Osteoblast (primary cell): ENCODE results near the gene PRKCA. TPM values are rescaled to one million over a fixed set of nuclear protein-coding genes. Genes with fewer than 3 reads are reported as not detected.

Experiments used
- DNase-seq: peaks from one replicate; pipeline ENCODE4 v3.0.0; 2011; ENCODE audit warnings: low spot score, mixed read lengths; ENCODE audit not compliant: insufficient read length; ENCODE audit errors: missing footprints
- H2AFZ ChIP-seq: 2 replicates; pipeline ENCODE4 v1.6.0; 2011; ENCODE audit warnings: mild to moderate bottlenecking, low read length
- H3K27ac ChIP-seq: 2 replicates; pipeline ENCODE4 v1.5.1; 2011; ENCODE audit warnings: mild to moderate bottlenecking, low read depth, low read length, moderate library complexity
- H3K27me3 ChIP-seq: 2 replicates; pipeline ENCODE4 v1.6.0; 2012; ENCODE audit warnings: mild to moderate bottlenecking, control low read depth, inconsistent platforms, low read length, moderate library complexity; ENCODE audit not compliant: insufficient read depth
- H3K36me3 ChIP-seq: 2 replicates; pipeline ENCODE4 v1.5.1; 2011; ENCODE audit warnings: mild to moderate bottlenecking, low read length, control low read depth, moderate library complexity; ENCODE audit not compliant: insufficient read depth
- H3K4me1 ChIP-seq: 2 replicates; pipeline ENCODE4 v1.5.1; 2011; ENCODE audit warnings: mild to moderate bottlenecking, low read length, control low read depth, moderate library complexity; ENCODE audit not compliant: insufficient read depth
- H3K4me2 ChIP-seq: 2 replicates; pipeline ENCODE4 v1.6.0; 2011; ENCODE audit warnings: mild to moderate bottlenecking, low read length; ENCODE audit not compliant: insufficient read depth
- H3K4me3 ChIP-seq: fragments of 200-600 bp; sonication (generic); 3 replicates; pipeline ENCODE4 v1.5.1; 2012; ENCODE audit warnings: mild to moderate bottlenecking, low read length, inconsistent platforms; ENCODE audit not compliant: insufficient read depth
- H3K79me2 ChIP-seq: 2 replicates; pipeline ENCODE4 v1.6.0; 2012; ENCODE audit warnings: mild to moderate bottlenecking, low read length, control low read depth, inconsistent platforms; ENCODE audit not compliant: insufficient read depth
- H3K9me3 ChIP-seq: 2 replicates; pipeline ENCODE4 v1.5.1; 2011; ENCODE audit warnings: low read depth, low read length, control low read depth
- H4K20me1 ChIP-seq: 2 replicates; pipeline ENCODE4 v1.6.0; 2012; ENCODE audit warnings: mild to moderate bottlenecking, low read length, control low read depth; ENCODE audit not compliant: insufficient read depth
- total RNA-seq: library from RNA; depleted of rRNA; stranded (reverse); fragments of >200 nt; gene quantifications from 2 replicates; pipeline ENCODE4 v1.2.3, GENCODE V29; 2012
- TF ChIP-seq, protein P1 (sequence below): IDR thresholded peaks from 2 replicates; pipeline ENCODE4 v1.5.1; 2011; ENCODE audit warnings: mild to moderate bottlenecking, low read depth, low read length, moderate library complexity; ENCODE audit errors: extremely low read depth

PRKCA gene
- total RNA-seq, 1 donor = 46.0 TPM

- DNase-seq = no peak
Measured at GRCh38 chr17:66716236-66717026, 414.0 kb downstream of the PRKCA start.

GRCh38 chr17:66717641-66718058, 415.2 kb downstream of the PRKCA start:
- Histone ChIP-seq H2AFZ (no peak overlapping the region), H3K27ac (no peak overlapping the region), H4K20me1 (peaks cover 10% of the 10 kb centered on the region), H3K27me3 (no peaks in the 10 kb centered on the region), H3K79me2 (no peaks in the 10 kb centered on the region), H3K36me3 (peaks cover 3% of the 10 kb centered on the region), H3K4me1 (no peaks in the 10 kb centered on the region), H3K4me3 (no peak overlapping the region), H3K4me2 (no peak overlapping the region), H3K9me3 (no peaks in the 10 kb centered on the region)
- DNase-seq = no peak
- TF ChIP-seq, protein P1, sequence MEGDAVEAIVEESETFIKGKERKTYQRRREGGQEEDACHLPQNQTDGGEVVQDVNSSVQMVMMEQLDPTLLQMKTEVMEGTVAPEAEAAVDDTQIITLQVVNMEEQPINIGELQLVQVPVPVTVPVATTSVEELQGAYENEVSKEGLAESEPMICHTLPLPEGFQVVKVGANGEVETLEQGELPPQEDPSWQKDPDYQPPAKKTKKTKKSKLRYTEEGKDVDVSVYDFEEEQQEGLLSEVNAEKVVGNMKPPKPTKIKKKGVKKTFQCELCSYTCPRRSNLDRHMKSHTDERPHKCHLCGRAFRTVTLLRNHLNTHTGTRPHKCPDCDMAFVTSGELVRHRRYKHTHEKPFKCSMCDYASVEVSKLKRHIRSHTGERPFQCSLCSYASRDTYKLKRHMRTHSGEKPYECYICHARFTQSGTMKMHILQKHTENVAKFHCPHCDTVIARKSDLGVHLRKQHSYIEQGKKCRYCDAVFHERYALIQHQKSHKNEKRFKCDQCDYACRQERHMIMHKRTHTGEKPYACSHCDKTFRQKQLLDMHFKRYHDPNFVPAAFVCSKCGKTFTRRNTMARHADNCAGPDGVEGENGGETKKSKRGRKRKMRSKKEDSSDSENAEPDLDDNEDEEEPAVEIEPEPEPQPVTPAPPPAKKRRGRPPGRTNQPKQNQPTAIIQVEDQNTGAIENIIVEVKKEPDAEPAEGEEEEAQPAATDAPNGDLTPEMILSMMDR = no peak

More at GRCh38 chr17:66716236-66717026, 414.0 kb downstream of the PRKCA start:
- H4K20me1 ChIP-seq = peaks cover 7% of the 10 kb centered on the region
- H3K36me3 ChIP-seq = peaks cover 3% of the 10 kb centered on the region
- H3K27ac ChIP-seq = no peak overlapping the region
- TF ChIP-seq, protein P1 = no peak
- H3K4me3 ChIP-seq = no peak overlapping the region
- H3K79me2 ChIP-seq = no peaks in the 10 kb centered on the region
- H3K27me3 ChIP-seq = no peaks in the 10 kb centered on the region
- no peak overlapping the region for H3K4me2 ChIP-seq
- no peak overlapping the region for H2AFZ ChIP-seq
- no peaks in the 10 kb centered on the region for H3K4me1 ChIP-seq
- no peaks in the 10 kb centered on the region for H3K9me3 ChIP-seq

DNA sequence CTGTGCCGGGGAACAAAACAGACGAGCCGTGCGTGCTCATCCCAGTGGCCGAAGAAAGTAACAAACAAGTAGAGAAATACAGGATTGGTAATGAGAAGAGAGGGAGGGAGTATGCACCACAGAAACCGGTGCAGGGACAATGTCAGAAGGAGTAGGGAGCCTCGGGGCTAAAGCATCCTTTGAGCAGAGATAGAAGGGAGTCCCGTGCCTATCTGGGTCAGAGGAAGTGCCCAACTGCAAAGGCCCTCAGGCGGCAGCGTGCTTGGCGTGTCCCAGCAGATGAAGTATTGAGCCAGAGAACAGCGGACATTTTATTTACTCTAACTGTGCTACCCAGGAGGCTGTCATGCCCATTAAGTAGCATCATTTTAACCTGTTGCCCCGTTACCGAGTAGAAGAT, 417.6 kb downstream of the PRKCA start:
- H3K27me3 ChIP-seq = no peaks in the 10 kb centered on the region
- no peak for DNase-seq
- H2AFZ ChIP-seq = no peak overlapping the region
- H3K4me2 ChIP-seq = no peak overlapping the region
- no peak overlapping the region for H3K27ac ChIP-seq
- peaks cover 3% of the 10 kb centered on the region for H3K36me3 ChIP-seq
- H3K9me3 ChIP-seq = no peaks in the 10 kb centered on the region
- peaks cover 14% of the 10 kb centered on the region for H3K4me1 ChIP-seq
- no peaks in the 10 kb centered on the region for H3K79me2 ChIP-seq
- TF ChIP-seq, protein P1 = no peak
- H4K20me1 ChIP-seq = peaks cover 24% of the 10 kb centered on the region
- H3K4me3 ChIP-seq = no peak overlapping the region

DNA sequence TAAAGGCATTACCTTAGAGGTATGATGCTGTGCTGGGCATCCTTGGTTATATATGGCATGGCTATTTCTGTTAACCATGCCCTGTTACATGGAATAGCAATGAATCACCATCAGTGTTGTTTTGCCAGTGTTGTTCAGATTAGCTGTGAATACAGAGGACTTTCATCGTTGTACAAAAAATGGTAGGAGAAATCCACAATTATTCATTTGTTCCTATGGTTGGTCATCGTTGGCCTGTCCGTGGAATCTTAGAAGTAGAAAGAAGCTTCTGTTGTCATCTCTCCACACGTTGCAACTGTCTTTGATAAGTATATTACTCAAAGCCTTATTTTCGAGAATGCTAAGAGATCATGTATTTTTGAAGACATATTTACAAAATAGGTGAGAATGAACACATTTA, 418.2 kb downstream of the PRKCA start:
- no peak for DNase-seq
- TF ChIP-seq, protein P1 = no peak
- H3K27me3 ChIP-seq = no peaks in the 10 kb centered on the region
- H3K27ac ChIP-seq = no peak overlapping the region
- peaks cover 17% of the 10 kb centered on the region for H3K4me1 ChIP-seq
- H4K20me1 ChIP-seq = peaks cover 28% of the 10 kb centered on the region
- no peaks in the 10 kb centered on the region for H3K79me2 ChIP-seq
- H3K36me3 ChIP-seq = peaks cover 3% of the 10 kb centered on the region
- no peak overlapping the region for H3K4me2 ChIP-seq
- H3K4me3 ChIP-seq = no peak overlapping the region
- H3K9me3 ChIP-seq = no peaks in the 10 kb centered on the region
- H2AFZ ChIP-seq = no peak overlapping the region
